GM06990 (cell line): ENCODE data around the gene TRIM71.

Source experiments
- DNase-seq: peaks from one replicate; pipeline ENCODE4 v3.0.0-alpha.2; 2011; ENCODE audit not compliant: insufficient read length; ENCODE audit errors: extremely low read depth
- H3K27me3 ChIP-seq: replicated peaks from 2 replicates; pipeline ENCODE4 v1.6.0; 2011; ENCODE audit warnings: low read length; ENCODE audit not compliant: control insufficient read depth, insufficient read depth
- H3K36me3 ChIP-seq: 2 replicates; pipeline ENCODE4 v1.5.1; 2011; ENCODE audit warnings: low read length; ENCODE audit not compliant: control insufficient read depth, insufficient read depth
- H3K4me3 ChIP-seq: replicated peaks from 2 replicates; pipeline ENCODE4 v1.5.1; 2011; ENCODE audit warnings: low read depth, mild to moderate bottlenecking, control low read depth, low read length
- TF ChIP-seq, protein P1 (sequence below): IDR thresholded peaks from 2 replicates; pipeline ENCODE4 v1.5.1; 2011; ENCODE audit warnings: low read length, control low read depth, mild to moderate bottlenecking, inconsistent platforms; ENCODE audit not compliant: insufficient read depth, poor library complexity, severe bottlenecking

TRIM71 gene

DNA sequence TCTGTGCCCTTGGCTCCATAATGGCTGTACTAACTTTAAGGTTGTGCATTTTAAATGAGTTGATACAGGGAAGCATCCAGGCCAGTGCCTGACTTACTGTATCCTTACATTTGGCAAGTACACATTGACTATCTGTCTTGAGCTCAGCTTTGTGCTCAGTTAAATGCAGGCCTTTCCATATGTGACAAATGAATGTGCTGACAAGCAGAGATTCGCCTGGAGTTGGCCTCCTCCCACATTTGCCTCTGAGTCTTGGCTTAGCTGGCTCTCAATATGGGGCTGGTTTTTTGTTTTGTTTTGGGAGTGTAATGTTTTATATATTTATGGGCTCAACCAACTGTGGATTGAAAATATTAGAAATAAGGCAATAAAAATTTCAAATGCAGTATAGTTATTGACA lies 29.7 kb downstream of the TRIM71 start:
- H3K4me3 ChIP-seq: no peak overlapping the region
- DNase-seq: no peak
- H3K27me3 ChIP-seq: no peaks in the 10 kb centered on the region
- TF ChIP-seq, protein P1, sequence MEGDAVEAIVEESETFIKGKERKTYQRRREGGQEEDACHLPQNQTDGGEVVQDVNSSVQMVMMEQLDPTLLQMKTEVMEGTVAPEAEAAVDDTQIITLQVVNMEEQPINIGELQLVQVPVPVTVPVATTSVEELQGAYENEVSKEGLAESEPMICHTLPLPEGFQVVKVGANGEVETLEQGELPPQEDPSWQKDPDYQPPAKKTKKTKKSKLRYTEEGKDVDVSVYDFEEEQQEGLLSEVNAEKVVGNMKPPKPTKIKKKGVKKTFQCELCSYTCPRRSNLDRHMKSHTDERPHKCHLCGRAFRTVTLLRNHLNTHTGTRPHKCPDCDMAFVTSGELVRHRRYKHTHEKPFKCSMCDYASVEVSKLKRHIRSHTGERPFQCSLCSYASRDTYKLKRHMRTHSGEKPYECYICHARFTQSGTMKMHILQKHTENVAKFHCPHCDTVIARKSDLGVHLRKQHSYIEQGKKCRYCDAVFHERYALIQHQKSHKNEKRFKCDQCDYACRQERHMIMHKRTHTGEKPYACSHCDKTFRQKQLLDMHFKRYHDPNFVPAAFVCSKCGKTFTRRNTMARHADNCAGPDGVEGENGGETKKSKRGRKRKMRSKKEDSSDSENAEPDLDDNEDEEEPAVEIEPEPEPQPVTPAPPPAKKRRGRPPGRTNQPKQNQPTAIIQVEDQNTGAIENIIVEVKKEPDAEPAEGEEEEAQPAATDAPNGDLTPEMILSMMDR: no peak
- no peaks in the 10 kb centered on the region for H3K36me3 ChIP-seq

DNA sequence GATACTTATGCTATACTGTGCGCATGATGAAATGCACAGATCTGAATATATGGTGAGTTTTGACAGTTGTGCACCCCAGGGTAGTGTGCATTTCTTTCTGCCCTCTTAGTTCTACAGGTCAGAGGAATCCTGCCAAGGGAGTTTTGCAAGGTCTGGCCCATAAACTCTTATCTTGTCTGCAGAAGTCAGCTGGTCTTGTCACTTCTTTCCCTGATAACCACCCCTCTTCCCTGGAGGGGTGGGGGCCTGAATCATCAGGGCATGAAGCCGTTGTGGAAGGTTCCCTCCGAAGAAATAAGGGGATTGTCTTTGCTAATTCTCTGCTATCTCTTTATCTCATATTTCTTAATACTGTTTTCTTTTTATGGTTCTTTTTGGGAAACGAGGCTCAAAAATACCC lies 30.4 kb downstream of the TRIM71 start:
- Histone ChIP-seq H3K36me3 (no peaks in the 10 kb centered on the region), H3K27me3 (no peaks in the 10 kb centered on the region), H3K4me3 (no peak overlapping the region)
- no peak for DNase-seq
- TF ChIP-seq, protein P1: no peak

DNA sequence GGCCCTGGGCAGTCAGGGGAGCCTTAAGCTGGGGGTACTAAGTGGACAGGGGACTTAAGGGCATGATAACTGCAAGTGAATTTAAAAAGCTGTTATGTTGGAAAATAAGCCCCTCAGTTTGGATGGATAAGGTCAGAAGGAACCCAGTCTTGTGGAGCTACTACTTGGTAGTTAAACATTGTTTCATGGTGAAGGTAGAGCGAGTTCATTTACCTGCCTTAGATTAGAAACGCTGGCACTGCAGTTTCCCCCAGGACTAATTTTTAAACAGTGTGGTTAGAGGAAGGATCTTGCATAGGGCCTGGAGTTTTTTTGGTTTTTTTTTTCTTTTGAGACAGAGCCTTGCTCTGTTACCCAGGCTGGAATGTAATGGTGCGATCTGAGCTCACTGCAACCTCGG lies 31.2 kb downstream of the TRIM71 start:
- Histone ChIP-seq H3K4me3 (no peak overlapping the region), H3K27me3 (no peaks in the 10 kb centered on the region)
- TF ChIP-seq, protein P1: no peak

DNA sequence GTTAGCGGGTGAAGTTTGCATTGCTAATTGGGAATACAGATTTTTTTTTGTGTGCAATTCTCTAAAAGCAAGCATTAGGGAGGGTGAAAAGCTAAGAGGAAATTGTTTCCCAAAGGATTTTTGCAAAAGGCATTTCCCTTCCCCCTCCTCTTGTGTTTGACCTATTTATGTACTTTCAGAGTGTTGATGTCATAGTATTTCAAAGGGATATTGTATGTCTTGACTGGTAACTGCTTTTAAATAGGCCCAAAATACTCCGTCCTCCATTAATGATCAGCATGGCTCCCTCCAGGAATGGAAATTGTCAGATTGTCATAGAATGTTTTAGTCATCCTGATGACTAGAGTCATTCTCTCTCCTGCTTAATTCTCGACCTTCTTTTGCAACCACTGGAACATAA lies 32.4 kb downstream of the TRIM71 start:
- DNase-seq: no peak
- TF ChIP-seq, protein P1: no peak
- no peak overlapping the region for H3K4me3 ChIP-seq
- no peaks in the 10 kb centered on the region for H3K27me3 ChIP-seq
- H3K36me3 ChIP-seq: no peaks in the 10 kb centered on the region

More for the DNA sequence above, 31.2 kb downstream of the TRIM71 start:
- no peaks in the 10 kb centered on the region for H3K36me3 ChIP-seq
- no peak for DNase-seq

DNA sequence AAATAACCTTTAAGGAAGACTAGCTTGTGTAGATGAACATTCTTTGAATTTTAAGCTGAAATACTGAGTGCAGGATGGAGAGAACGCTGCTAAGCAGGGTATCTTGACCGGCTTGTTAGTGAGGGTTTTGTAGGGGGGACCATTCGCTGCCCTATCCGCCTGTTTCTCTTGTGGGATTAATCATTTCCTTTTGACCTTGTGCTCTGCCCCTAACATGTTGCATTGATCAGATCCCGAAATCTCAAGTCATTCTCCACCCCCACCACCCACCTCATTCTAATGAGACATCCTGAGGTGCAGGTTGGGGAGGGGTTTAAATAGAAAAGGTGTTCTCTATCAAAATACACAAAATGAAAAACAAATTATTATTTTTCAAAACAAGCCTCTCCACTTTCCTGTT lies 32.8 kb downstream of the TRIM71 start:
- H3K36me3 ChIP-seq: no peaks in the 10 kb centered on the region
- DNase-seq: no peak
- TF ChIP-seq, protein P1: no peak
- no peaks in the 10 kb centered on the region for H3K27me3 ChIP-seq
- no peak overlapping the region for H3K4me3 ChIP-seq

DNA sequence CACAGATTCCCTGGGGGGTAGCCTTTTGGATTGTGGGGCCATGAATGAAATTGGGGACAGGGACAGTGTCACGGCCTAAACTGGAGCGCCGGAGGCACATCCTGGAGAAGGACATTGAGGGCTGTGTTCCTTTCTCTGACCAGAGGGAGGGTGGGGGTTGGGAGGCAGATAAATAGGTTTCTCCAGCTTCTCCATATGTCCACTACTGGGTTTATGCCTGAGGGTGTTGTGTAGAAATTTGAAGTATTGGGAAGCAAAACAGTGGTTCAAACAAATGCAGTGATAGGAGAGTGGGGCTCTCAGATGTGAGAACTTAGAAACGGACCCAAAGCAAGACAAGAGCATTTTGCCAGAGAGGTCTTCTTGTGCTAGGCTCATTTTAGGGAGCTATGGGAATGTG lies 34.3 kb downstream of the TRIM71 start:
- no peak overlapping the region for H3K4me3 ChIP-seq
- no peak for DNase-seq
- TF ChIP-seq, protein P1: no peak
- no peaks in the 10 kb centered on the region for H3K36me3 ChIP-seq
- H3K27me3 ChIP-seq: no peaks in the 10 kb centered on the region
